ENCODE data around the gene CAVIN1.
"Not testable (repeated sequence)": the region's sequence is repeated elsewhere in the genome, so short reads cannot be mapped to it uniquely, and the experiment has no call there.

CAVIN1 gene

DNA sequence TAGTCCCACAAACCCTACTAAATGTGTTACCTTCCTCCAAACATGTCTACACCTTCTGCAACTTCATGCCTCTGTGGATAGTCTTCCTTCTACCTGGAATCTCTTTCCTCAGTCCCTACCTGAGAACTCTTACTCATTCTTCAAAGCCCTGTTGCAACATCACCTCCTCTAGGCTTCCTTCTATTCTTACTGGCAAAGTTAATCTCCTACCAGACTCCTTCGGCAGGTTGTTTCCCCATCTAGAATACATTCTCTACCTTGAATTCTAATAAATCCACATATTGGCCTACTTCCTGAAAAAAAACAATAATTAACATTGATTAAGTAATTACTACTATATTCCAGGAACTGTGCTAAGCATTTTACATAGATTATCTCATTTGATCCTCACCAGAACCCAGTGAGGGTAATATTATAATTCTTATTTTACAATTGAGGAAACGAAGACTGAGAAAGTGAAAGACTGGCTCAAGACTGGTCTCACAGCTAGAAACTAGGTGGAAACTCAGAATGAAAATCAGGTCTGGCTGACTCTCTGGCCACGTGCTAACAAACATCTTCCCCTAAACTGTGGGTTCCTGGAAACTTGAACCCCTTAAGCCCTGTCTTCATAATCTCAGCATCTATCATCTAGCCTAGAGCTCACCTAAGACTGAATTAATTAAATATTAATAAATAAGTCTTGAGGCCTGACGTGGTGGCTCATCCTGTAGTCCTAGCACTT lies 30.2 kb downstream of the CAVIN1 start:
- no peak overlapping the region for H3K27ac ChIP-seq
- TF ChIP-seq CTCF (IDR thresholded peaks at IDR 0.05): no peak
- H3K4me3 ChIP-seq: no peak overlapping the region
- no peak for DNase-seq (ENCODE audit: low spot score)

DNA sequence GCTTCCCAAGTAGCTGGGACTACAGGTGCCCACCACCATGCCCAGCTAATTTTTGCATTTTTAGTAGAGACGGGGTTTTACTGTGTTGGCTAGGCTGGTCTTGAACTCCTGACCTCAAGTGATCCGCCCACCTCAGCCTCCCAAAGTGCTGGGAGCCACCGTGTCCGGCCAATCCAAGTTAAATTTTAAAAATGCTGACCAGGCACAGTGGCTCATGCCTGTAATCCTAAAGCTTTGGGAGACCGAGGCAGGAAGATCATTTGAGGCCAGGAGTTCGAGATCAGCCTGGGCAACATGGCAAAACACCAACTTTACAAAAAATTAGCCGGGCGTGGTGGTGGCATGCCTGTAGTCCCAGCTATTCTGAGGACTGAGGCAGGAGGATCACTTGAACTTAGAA lies 31.6 kb downstream of the CAVIN1 start:
- not testable (repeated sequence) for H3K27ac ChIP-seq; DNase-seq (ENCODE audit: low spot score); H3K4me3 ChIP-seq

DNA sequence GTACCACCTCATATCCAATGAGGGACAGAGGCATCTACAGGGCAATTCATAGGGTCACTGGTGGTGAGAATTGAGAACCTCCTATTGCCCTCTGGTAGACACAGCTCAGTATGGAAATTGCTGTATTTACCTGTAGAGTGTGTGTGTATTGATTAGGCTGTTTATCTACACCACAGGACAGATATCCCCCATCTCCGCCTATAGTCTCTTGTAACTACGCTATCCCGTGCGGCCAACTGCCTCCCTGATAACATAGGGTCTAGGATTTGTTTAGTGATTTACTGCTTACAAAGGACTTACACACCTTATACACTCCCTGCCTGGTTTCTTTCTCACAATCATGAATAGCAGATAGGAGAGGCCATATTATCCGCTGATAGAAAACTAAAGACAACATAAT lies 33.2 kb downstream of the CAVIN1 start:
- no peak for TF ChIP-seq CTCF (IDR thresholded peaks at IDR 0.05)
- Histone ChIP-seq H3K4me3 (no peak overlapping the region), H3K27ac (peak overlapping the region; percentile 19 to 92)
- no peak for DNase-seq (ENCODE audit: low spot score)

GRCh38 chr17:42389135-42389417 lies 34.0 kb downstream of the CAVIN1 start:
- no peak for TF ChIP-seq CTCF (IDR thresholded peaks at IDR 0.05)
- H3K27ac ChIP-seq: peak overlapping the region; percentile 92 to 97
- no peak for DNase-seq (ENCODE audit: low spot score)
- H3K4me3 ChIP-seq: peak overlapping the region; percentile 69

DNA sequence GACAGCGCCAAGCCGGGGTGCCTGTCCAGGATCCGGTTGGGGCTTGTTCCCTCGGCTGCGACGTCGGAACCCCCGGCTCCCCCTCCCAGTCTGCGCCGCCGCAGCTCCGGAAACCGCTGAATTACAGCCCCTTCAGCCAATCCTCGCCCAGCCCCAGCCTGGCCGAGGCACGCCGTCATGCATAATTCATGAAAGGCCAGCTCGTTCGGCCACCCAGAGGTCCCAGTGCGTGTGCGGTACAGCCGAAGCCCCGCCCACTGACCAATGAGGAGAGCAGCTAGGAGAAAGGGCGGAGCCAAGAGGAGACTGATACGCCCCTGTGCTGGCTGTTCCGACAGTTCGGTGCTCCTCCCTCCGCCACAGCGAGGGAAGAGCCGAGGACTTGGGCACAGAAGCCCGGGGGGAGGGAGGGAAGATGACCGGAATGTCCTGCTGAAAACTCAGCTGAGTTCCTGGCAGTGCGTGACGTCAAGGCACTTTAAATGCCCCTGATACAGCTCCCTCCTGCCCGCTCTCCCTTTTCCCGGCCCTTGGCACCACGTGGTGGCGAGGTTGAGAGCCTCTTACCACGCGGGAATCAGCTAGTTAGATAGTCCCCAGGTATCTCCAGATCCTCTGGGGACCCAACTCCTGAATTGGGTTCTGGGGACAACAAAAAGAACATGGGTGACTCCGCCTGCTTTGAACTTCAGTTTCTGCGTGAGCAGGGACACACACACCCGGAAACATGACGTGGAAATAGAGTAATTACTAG lies 34.5 kb downstream of the CAVIN1 start, which contains the start of gene STAT3:
Gene STAT3 (minus strand): TSS at position 62 of the 754 bp plus-strand sequence. CDS start 39,926 bp downstream, outside the sequence.
- H3K27ac ChIP-seq: peak within 1 kb of the TSS; percentile 99 to 100
- H3K4me3 ChIP-seq: peak within 1 kb of the TSS; percentile 99
- no peak for TF ChIP-seq CTCF (IDR thresholded peaks at IDR 0.05)
- DNase-seq (ENCODE audit: low spot score): peak; percentile 100

DNA sequence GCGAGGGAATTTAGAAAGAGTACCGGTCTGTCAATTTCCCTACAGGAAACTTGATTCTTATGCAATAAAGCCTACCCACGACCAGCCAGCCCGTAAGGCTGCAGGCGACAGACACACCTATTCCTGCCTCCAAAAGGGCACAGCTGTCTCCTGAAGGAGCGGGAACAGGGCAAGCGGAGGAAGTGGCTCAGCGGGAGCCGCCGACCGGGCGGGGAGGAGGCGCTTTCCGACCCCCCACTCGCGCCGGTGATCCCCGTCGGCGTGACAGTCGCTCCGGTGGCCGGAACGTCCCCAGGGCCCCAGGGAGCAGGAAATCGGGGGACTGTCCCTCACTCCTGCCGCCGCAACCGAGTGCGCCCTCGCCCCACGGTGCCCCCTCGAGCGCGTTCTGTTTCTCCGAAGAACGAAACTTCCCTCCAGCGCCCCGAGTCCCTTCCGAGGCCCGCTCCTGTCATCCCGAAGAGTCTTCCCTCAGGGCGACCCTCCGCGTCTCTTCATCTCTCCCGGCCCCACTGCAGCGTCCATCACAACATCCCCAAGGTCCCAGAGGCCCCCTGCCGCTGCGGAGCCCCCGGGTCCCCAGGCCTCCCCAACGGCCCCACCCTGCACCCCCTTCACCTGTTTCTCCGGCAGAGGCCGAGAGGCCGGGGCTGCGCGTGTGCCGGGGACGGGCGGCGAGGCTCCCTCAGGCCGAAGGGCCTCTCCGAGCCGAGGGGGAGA lies 35.2 kb downstream of the CAVIN1 start:
- no peak for TF ChIP-seq CTCF (IDR thresholded peaks at IDR 0.05)
- H3K27ac ChIP-seq: peak overlapping the region; percentile 99 to 100
- peak; percentile 83 for DNase-seq (ENCODE audit: low spot score)
- H3K4me3 ChIP-seq: peak overlapping the region; percentile 99

All from coronary artery (tissue), 2 donors.